Measurements from ENCODE around the gene SUN1.
"Not testable (repeated sequence)": the region's sequence is repeated elsewhere in the genome, so short reads cannot be mapped to it uniquely, and the experiment has no call there.

Gene SUN1

GRCh38 chr7:921071-921461 lies 88.8 kb downstream of the SUN1 start:
- TF ChIP-seq MAX (IDR thresholded peaks at IDR 0.05; ENCODE audit: low read depth, low read length) = no peak
- TF ChIP-seq POLR2A (IDR thresholded peaks at IDR 0.05; ENCODE audit: extremely low read depth, insufficient read length) = no peak
- TF ChIP-seq CTCF (IDR thresholded peaks at IDR 0.05; ENCODE audit: low read depth, low read length) = no peak
- TF ChIP-seq MYC (IDR thresholded peaks at IDR 0.05; ENCODE audit: low read depth, low read length) = no peak
- H3K4me3 ChIP-seq (ENCODE audit: low read depth, low read length) = no peak overlapping the region

GRCh38 chr7:921581-922333 lies 89.5 kb downstream of the SUN1 start:
- DNase-seq (ENCODE audit: low read depth) = no peak
- TF ChIP-seq CTCF (IDR thresholded peaks at IDR 0.05; ENCODE audit: low read depth, low read length) (no peak), MYC (IDR thresholded peaks at IDR 0.05; ENCODE audit: low read depth, low read length) (no peak), MAX (IDR thresholded peaks at IDR 0.05; ENCODE audit: low read depth, low read length) (no peak), POLR2A (IDR thresholded peaks at IDR 0.05; ENCODE audit: extremely low read depth, insufficient read length) (no peak)
- no peak overlapping the region for H3K4me3 ChIP-seq (ENCODE audit: low read depth, low read length)

More at GRCh38 chr7:921071-921461, 88.8 kb downstream of the SUN1 start:
- no peak for DNase-seq (ENCODE audit: low read depth)

- DNase-seq (ENCODE audit: low read depth) = peak; percentile 82
- TF ChIP-seq POLR2A (IDR thresholded peaks at IDR 0.05; ENCODE audit: extremely low read depth, insufficient read length) (no peak), CTCF (IDR thresholded peaks at IDR 0.05; ENCODE audit: low read depth, low read length) (no peak), MYC (IDR thresholded peaks at IDR 0.05; ENCODE audit: low read depth, low read length) (no peak), MAX (IDR thresholded peaks at IDR 0.05; ENCODE audit: low read depth, low read length) (peak; percentile 16; the same call in 1 of the 2 replicates)
- H3K4me3 ChIP-seq (ENCODE audit: low read depth, low read length) = peak overlapping the region; percentile 11
Measured at GRCh38 chr7:922334-923107, 90.2 kb downstream of the SUN1 start.

GRCh38 chr7:923108-924041 lies 91.1 kb downstream of the SUN1 start:
- TF ChIP-seq MYC (IDR thresholded peaks at IDR 0.05; ENCODE audit: low read depth, low read length) = no peak; the same call in 1 of the 2 replicates
- peak; percentile 11 for TF ChIP-seq POLR2A (IDR thresholded peaks at IDR 0.05; ENCODE audit: extremely low read depth, insufficient read length)
- TF ChIP-seq CTCF (IDR thresholded peaks at IDR 0.05; ENCODE audit: low read depth, low read length) = no peak
- TF ChIP-seq MAX (IDR thresholded peaks at IDR 0.05; ENCODE audit: low read depth, low read length) = 0 out of 2 replicates have a peak, but pooled peaks have one; percentile 33
- DNase-seq (ENCODE audit: low read depth) = peak; percentile 97
- peak overlapping the region; percentile 21 for H3K4me3 ChIP-seq (ENCODE audit: low read depth, low read length)

- not testable (repeated sequence) for DNase-seq (ENCODE audit: low read depth); H3K4me3 ChIP-seq (ENCODE audit: low read depth, low read length)
Measured at GRCh38 chr7:924042-924441, 91.8 kb downstream of the SUN1 start.

All from NB4 (cell line).